Measurements from ENCODE around the gene GATA3. TPM values are rescaled to one million over a fixed set of nuclear protein-coding genes. Genes with fewer than 3 reads are reported as not detected.
A peak's percentile ranks its signal among the peaks of the same experiment; 100 is the strongest.

GATA3 gene
- total and polyA plus RNA-seq, 7 experiments from 2014 or later: 24.0 to 60.1 (median 33.4) TPM

DNA sequence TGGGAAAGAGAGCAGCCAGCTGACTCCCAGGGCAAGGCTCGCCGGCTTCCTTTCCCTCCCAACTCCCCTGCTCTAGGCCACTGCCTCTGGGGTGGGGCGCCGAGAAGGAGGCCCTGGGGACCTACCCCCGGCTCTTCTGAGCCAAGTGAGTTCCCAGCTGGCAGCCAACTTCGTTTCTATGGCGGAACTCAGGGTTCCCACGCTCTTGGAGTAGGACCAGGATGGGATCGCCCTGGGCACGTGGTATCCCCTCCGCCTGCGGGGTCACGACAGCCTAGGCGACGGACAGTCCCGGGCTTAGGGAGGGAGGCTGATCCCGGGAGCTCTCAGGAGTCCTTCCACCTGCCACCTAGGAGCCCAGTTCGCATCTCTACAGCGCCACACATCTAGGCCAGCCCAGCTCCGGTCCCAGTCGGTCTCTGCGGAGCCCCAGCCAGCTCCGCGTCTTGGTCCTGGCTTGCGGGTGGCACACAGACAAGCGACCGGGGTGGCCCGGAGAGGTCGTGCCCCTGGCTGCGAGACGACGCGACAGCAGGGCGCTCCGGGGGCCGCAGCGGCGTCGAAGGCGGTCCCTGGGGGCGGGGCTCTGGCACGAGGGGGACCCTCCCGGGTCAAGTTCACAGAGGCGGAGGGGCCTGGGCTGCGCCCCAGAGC lies 20.5 kb upstream of the GATA3 start:
- no peaks in the 10 kb centered on the region for H3K9me3 ChIP-seq (ENCODE audit: control insufficient read depth in 2 of 3, low read length in 3 of 3)
- Mint-ChIP-seq H3K27ac (no peak overlapping the region), H3K9me3 (peaks cover 0 to 16% (median 6%) of the 10 kb centered on the region in 11 donors), H3K36me3 (no peaks in the 10 kb centered on the region), H3K27me3 (peaks cover 54 to 74% (median 54%) of the 10 kb centered on the region in 5 donors), H3K4me1 (peaks cover 15 to 30% (median 17%) of the 10 kb centered on the region in 7 donors), H3K4me3 (peak overlapping the region in 6 of 10 donors; percentile 21 to 65 (median 48))
- ChIA-PET CTCF (no interaction called here), POLR2A (no interaction called here)
- H3K4me3 ChIP-seq (ENCODE audit: low read length): no peak overlapping the region
- H3K4me1 ChIP-seq (ENCODE audit: control insufficient read depth in 2 of 2, insufficient read depth in 2 of 2, low read length in 2 of 2): peaks cover 10 to 20% of the 10 kb centered on the region in 2 donors
- intact Hi-C loops (cut with micrococcal nuclease): no loop called here
- peak in 3 of 9 donors; percentile 9 to 14 (median 9) for DNase-seq
- H3K27ac ChIP-seq (ENCODE audit: low read depth, low read length): no peak overlapping the region
- no peaks in the 10 kb centered on the region for H3K36me3 ChIP-seq (ENCODE audit: control insufficient read depth in 2 of 3, insufficient read depth in 3 of 3, low read length in 3 of 3)
- peaks cover 35 to 47% of the 10 kb centered on the region in 2 donors for H3K27me3 ChIP-seq (ENCODE audit: control insufficient read depth in 2 of 2, insufficient read depth in 2 of 2, low read length in 2 of 2)
- no peak for ATAC-seq

DNA sequence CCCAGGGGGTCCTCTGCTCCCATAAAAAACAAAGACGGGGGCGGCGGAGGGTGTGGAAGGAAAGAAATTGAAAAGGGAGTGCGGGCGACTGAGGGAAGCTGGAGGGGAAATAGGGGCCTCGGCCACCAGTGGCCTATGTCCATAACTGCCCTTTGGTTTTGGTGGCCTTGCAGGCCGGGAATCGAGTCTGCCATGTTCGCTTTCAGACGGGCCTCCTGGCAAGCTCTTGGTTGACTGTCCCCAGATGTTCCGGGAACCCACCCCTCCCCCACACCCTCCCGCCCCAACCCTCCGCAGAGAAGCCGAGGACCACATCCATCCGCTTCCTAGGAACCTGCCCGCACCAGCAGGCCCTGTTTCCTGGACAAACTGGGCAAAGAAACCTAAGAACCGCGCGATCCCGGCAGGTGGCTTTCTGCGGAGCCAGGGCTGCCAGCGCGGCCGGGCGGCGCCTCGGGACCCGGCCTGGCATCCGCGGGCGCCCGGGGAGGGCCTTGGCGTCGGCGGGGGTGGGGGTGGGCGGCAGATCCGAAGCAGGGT lies 20.0 kb upstream of the GATA3 start:
- H3K27ac Mint-ChIP-seq: no peak overlapping the region
- Histone ChIP-seq H3K27me3 (ENCODE audit: control insufficient read depth in 2 of 2, insufficient read depth in 2 of 2, low read length in 2 of 2) (peaks cover 39 to 53% of the 10 kb centered on the region in 2 donors), H3K4me3 (ENCODE audit: low read length) (no peak overlapping the region), H3K9me3 (ENCODE audit: control insufficient read depth in 2 of 3, low read length in 3 of 3) (no peaks in the 10 kb centered on the region), H3K27ac (ENCODE audit: low read depth, low read length) (no peak overlapping the region), H3K36me3 (ENCODE audit: control insufficient read depth in 2 of 3, insufficient read depth in 3 of 3, low read length in 3 of 3) (no peaks in the 10 kb centered on the region), H3K4me1 (ENCODE audit: control insufficient read depth in 2 of 2, insufficient read depth in 2 of 2, low read length in 2 of 2) (peaks cover 10 to 20% of the 10 kb centered on the region in 2 donors)
- peaks cover 0 to 4% (median 2%) of the 10 kb centered on the region in 5 donors for H3K36me3 Mint-ChIP-seq
- ATAC-seq (no peak), DNase-seq (peak in 4 of 9 donors; percentile 8 to 26 (median 16))
- peaks cover 3 to 22% (median 6%) of the 10 kb centered on the region in 11 donors for H3K9me3 Mint-ChIP-seq
- peaks cover 17 to 30% (median 20%) of the 10 kb centered on the region in 7 donors for H3K4me1 Mint-ChIP-seq
- POLR2A ChIA-PET: no interaction called here
- CTCF ChIA-PET: no interaction called here
- H3K4me3 Mint-ChIP-seq: peak overlapping the region in 8 of 10 donors; percentile 34 to 70 (median 48)
- intact Hi-C loops (cut with micrococcal nuclease): no loop called here
- peaks cover 60 to 80% (median 60%) of the 10 kb centered on the region in 5 donors for H3K27me3 Mint-ChIP-seq

GRCh38 chr10:8035006-8035640 lies 19.4 kb upstream of the GATA3 start:
- Mint-ChIP-seq H3K4me3 (peak overlapping the region; percentile 49 to 70 (median 62)), H3K4me1 (peaks cover 17 to 30% (median 22%) of the 10 kb centered on the region in 7 donors), H3K27me3 (peaks cover 65 to 86% (median 66%) of the 10 kb centered on the region in 5 donors), H3K27ac (peak overlapping the region in 7 of 9 donors; percentile 12 to 77 (median 38)), H3K9me3 (peaks cover 3 to 23% (median 6%) of the 10 kb centered on the region in 11 donors), H3K36me3 (peaks cover 0 to 5% (median 2%) of the 10 kb centered on the region in 5 donors)
- peaks cover 10 to 20% of the 10 kb centered on the region in 2 donors for H3K4me1 ChIP-seq (ENCODE audit: control insufficient read depth in 2 of 2, insufficient read depth in 2 of 2, low read length in 2 of 2)
- intact Hi-C loops (cut with micrococcal nuclease): no loop called here
- no peak for ATAC-seq
- H3K4me3 ChIP-seq (ENCODE audit: low read length): no peak overlapping the region
- ChIA-PET POLR2A (no interaction called here), CTCF (no interaction called here)
- DNase-seq: peak in 4 of 9 donors; percentile 23 to 28 (median 26)
- no peaks in the 10 kb centered on the region for H3K36me3 ChIP-seq (ENCODE audit: control insufficient read depth in 2 of 3, insufficient read depth in 3 of 3, low read length in 3 of 3)
- peaks cover 39 to 57% of the 10 kb centered on the region in 2 donors for H3K27me3 ChIP-seq (ENCODE audit: control insufficient read depth in 2 of 2, insufficient read depth in 2 of 2, low read length in 2 of 2)
- no peak overlapping the region for H3K27ac ChIP-seq (ENCODE audit: low read depth, low read length)
- H3K9me3 ChIP-seq (ENCODE audit: control insufficient read depth in 2 of 3, low read length in 3 of 3): no peaks in the 10 kb centered on the region

- Mint-ChIP-seq H3K27ac (peak overlapping the region in 7 of 9 donors; percentile 12 to 77 (median 38)), H3K27me3 (peaks cover 72 to 88% (median 73%) of the 10 kb centered on the region in 5 donors), H3K36me3 (peaks cover 0 to 5% (median 2%) of the 10 kb centered on the region in 5 donors), H3K4me1 (peaks cover 17 to 30% (median 22%) of the 10 kb centered on the region in 7 donors), H3K4me3 (peak overlapping the region; percentile 36 to 70 (median 58)), H3K9me3 (peaks cover 3 to 28% (median 6%) of the 10 kb centered on the region in 11 donors)
- no peak overlapping the region for H3K4me3 ChIP-seq (ENCODE audit: low read length)
- H3K9me3 ChIP-seq (ENCODE audit: control insufficient read depth in 2 of 3, low read length in 3 of 3): no peaks in the 10 kb centered on the region
- no peaks in the 10 kb centered on the region for H3K36me3 ChIP-seq (ENCODE audit: control insufficient read depth in 2 of 3, insufficient read depth in 3 of 3, low read length in 3 of 3)
- intact Hi-C loops (cut with micrococcal nuclease): loop anchor here (1.0 kb wide), 2 partner anchors 8 to 10 kb away; no protein-coding TSS in a partner anchor
- H3K4me1 ChIP-seq (ENCODE audit: control insufficient read depth in 2 of 2, insufficient read depth in 2 of 2, low read length in 2 of 2): peaks cover 10 to 20% of the 10 kb centered on the region in 2 donors
- H3K27me3 ChIP-seq (ENCODE audit: control insufficient read depth in 2 of 2, insufficient read depth in 2 of 2, low read length in 2 of 2): peaks cover 43 to 64% of the 10 kb centered on the region in 2 donors
- POLR2A ChIA-PET: no interaction called here
- H3K27ac ChIP-seq (ENCODE audit: low read depth, low read length): no peak overlapping the region
- CTCF ChIA-PET: no interaction called here
- ATAC-seq: no peak
- peak in 4 of 9 donors; percentile 4 to 16 (median 6) for DNase-seq
Measured at GRCh38 chr10:8035641-8036470, 18.6 kb upstream of the GATA3 start.

- ChIA-PET POLR2A (interaction anchor here (0.5 to 0.7 kb wide), 2 partner anchors 1020 to 1073 kb away, joined by 3 read pairs; no protein-coding TSS in a partner anchor), CTCF (no interaction called here)
- no peak overlapping the region for H3K27ac ChIP-seq (ENCODE audit: low read depth, low read length)
Measured at GRCh38 chr10:8036506-8037198, 17.8 kb upstream of the GATA3 start.

More at GRCh38 chr10:8036506-8037198, 17.8 kb upstream of the GATA3 start:
- H3K4me3 ChIP-seq (ENCODE audit: low read length): no peak overlapping the region
- peaks cover 10 to 20% of the 10 kb centered on the region in 2 donors for H3K4me1 ChIP-seq (ENCODE audit: control insufficient read depth in 2 of 2, insufficient read depth in 2 of 2, low read length in 2 of 2)
- ATAC-seq (no peak), DNase-seq (peak in 2 of 9 donors; percentile 9 to 12)
- peaks cover 47 to 70% of the 10 kb centered on the region in 2 donors for H3K27me3 ChIP-seq (ENCODE audit: control insufficient read depth in 2 of 2, insufficient read depth in 2 of 2, low read length in 2 of 2)
- Mint-ChIP-seq H3K27ac (peak overlapping the region in 6 of 9 donors; percentile 26 to 72 (median 64)), H3K9me3 (peaks cover 3 to 35% (median 6%) of the 10 kb centered on the region in 11 donors), H3K27me3 (peaks cover 77 to 88% (median 78%) of the 10 kb centered on the region in 5 donors), H3K4me1 (peaks cover 17 to 34% (median 25%) of the 10 kb centered on the region in 7 donors), H3K4me3 (peak overlapping the region in 6 of 10 donors; percentile 18 to 67 (median 36)), H3K36me3 (peaks cover 0 to 5% (median 2%) of the 10 kb centered on the region in 5 donors)
- no peaks in the 10 kb centered on the region for H3K9me3 ChIP-seq (ENCODE audit: control insufficient read depth in 2 of 3, low read length in 3 of 3)
- no peaks in the 10 kb centered on the region for H3K36me3 ChIP-seq (ENCODE audit: control insufficient read depth in 2 of 3, insufficient read depth in 3 of 3, low read length in 3 of 3)
- intact Hi-C loops (cut with micrococcal nuclease): loop anchor here (1.0 kb wide), 2 partner anchors 8 to 10 kb away; no protein-coding TSS in a partner anchor
